Neural cell (in vitro differentiated cells): Measurements from ENCODE around the gene SLC44A1. TPM values are rescaled to one million over a fixed set of nuclear protein-coding genes. Genes with fewer than 3 reads are reported as not detected.

Source experiments
- H2AFZ ChIP-seq: fragments of 200-600, 300-800 bp; sonication (generic), shearing (Covaris generic); 2 replicates; pipeline ENCODE4 v1.6.0; 2014; ENCODE audit warnings: low read depth, mild to moderate bottlenecking, antibody characterized with exemption, low read length, moderate library complexity
- H3F3A ChIP-seq: fragments of 200-600 bp; shearing (Covaris generic); 2 replicates; pipeline ENCODE4 v1.6.1; 2016; ENCODE audit warnings: mild to moderate bottlenecking, moderate library complexity, mixed read lengths, antibody characterized with exemption, low read length; ENCODE audit not compliant: insufficient read depth, poor library complexity, severe bottlenecking
- H3K27ac ChIP-seq: fragments of 200-600, 300-800 bp; sonication (generic), shearing (Covaris generic); 2 replicates; pipeline ENCODE4 v1.5.1; 2014; ENCODE audit warnings: mild to moderate bottlenecking, low read length, moderate library complexity
- H3K27me3 ChIP-seq: fragments of 300-800, 200-600 bp; sonication (generic), shearing (Covaris generic); 2 replicates; pipeline ENCODE4 v1.6.0; 2014; ENCODE audit warnings: mild to moderate bottlenecking, low read depth, low read length, moderate library complexity; ENCODE audit not compliant: insufficient read depth
- H3K36me3 ChIP-seq: fragments of 300-800, 200-600 bp; sonication (generic), shearing (Covaris generic); 2 replicates; pipeline ENCODE4 v1.5.1; 2014; ENCODE audit warnings: mild to moderate bottlenecking, antibody characterized with exemption, low read length, moderate library complexity; ENCODE audit not compliant: insufficient read depth
- H3K4me2 ChIP-seq: fragments of 300-800, 200-600 bp; sonication (generic), shearing (Covaris generic); 2 replicates; pipeline ENCODE4 v1.6.0; 2014; ENCODE audit warnings: mild to moderate bottlenecking, low read length
- H3K4me3 ChIP-seq: fragments of 300-800, 200-600 bp; sonication (generic), shearing (Covaris generic); 2 replicates; pipeline ENCODE4 v1.5.1; 2014; ENCODE audit warnings: mild to moderate bottlenecking, low read length, moderate library complexity
- H3K79me2 ChIP-seq: fragments of 200-600 bp; shearing (Covaris generic); replicated peaks from 2 replicates; pipeline ENCODE4 v1.6.0; 2014; ENCODE audit warnings: mild to moderate bottlenecking, low read length, moderate library complexity; ENCODE audit not compliant: insufficient read depth
- H3K9ac ChIP-seq: fragments of 300-800, 200-600 bp; sonication (generic), shearing (Covaris generic); 2 replicates; pipeline ENCODE4 v1.6.1; 2016; ENCODE audit warnings: mild to moderate bottlenecking, low read length, mixed read lengths
- H3K9me2 ChIP-seq: fragments of 200-600 bp; shearing (Covaris generic); 2 replicates; pipeline ENCODE4 v1.6.1; 2016; ENCODE audit warnings: mild to moderate bottlenecking, low read length, mixed read lengths; ENCODE audit not compliant: insufficient read depth
- H3K9me3 ChIP-seq: fragments of 200-600, 300-800 bp; sonication (generic), shearing (Covaris generic); 2 replicates; pipeline ENCODE4 v1.6.1; 2016; ENCODE audit warnings: mild to moderate bottlenecking, mixed run types, low read length, moderate library complexity, mixed read lengths
- H4K20me1 ChIP-seq: fragments of 200-600 bp; shearing (Covaris generic); 2 replicates; pipeline ENCODE4 v1.6.1; 2016; ENCODE audit warnings: mild to moderate bottlenecking, mixed run types; ENCODE audit not compliant: insufficient read depth
- EP300 ChIP-seq: fragments of 450-650 bp; conservative IDR thresholded peaks from 2 replicates; pipeline ENCODE4 v1.6.1; 2014; ENCODE audit warnings: antibody characterized with exemption, mild to moderate bottlenecking, moderate library complexity; ENCODE audit not compliant: poor library complexity, severe bottlenecking
- EZH2 ChIP-seq: fragments of 200-600, 300-800 bp; shearing (Covaris generic), sonication (generic); IDR thresholded peaks from 2 replicates; pipeline ENCODE4 v1.6.1; 2014; ENCODE audit warnings: antibody characterized with exemption, low read length, borderline replicate concordance, mild to moderate bottlenecking; ENCODE audit not compliant: insufficient read depth, poor library complexity, severe bottlenecking
- MXI1 ChIP-seq: fragments of 450-650 bp; conservative IDR thresholded peaks from 2 replicates; pipeline ENCODE4 v1.6.1; 2014; ENCODE audit warnings: antibody characterized with exemption, mild to moderate bottlenecking; ENCODE audit not compliant: poor library complexity, severe bottlenecking
- POLR2AphosphoS5 ChIP-seq: IDR thresholded peaks from 2 replicates; pipeline ENCODE4 v1.6.1; 2012
- RAD21 ChIP-seq: fragments of 450-650 bp; conservative IDR thresholded peaks from 2 replicates; pipeline ENCODE4 v1.6.1; 2014; ENCODE audit warnings: antibody characterized with exemption, mild to moderate bottlenecking, moderate library complexity
- SMC3 ChIP-seq: fragments of 450-650 bp; conservative IDR thresholded peaks from 2 replicates; pipeline ENCODE4 v1.6.1; 2014; ENCODE audit warnings: antibody characterized with exemption, mild to moderate bottlenecking, moderate library complexity; ENCODE audit not compliant: poor library complexity
- TAF1 ChIP-seq: IDR thresholded peaks from 2 replicates; pipeline ENCODE4 v1.6.1; 2012; ENCODE audit warnings: low read depth
- polyA plus RNA-seq: library from polyadenylated mRNA; depleted of rRNA; stranded (reverse); fragments of >200 nt; gene quantifications from 2 replicates; pipeline ENCODE4 v1.2.3, GENCODE V29; 2014
- TF ChIP-seq, protein P1 (sequence below): fragments of 450-650 bp; IDR thresholded peaks from 2 replicates; pipeline ENCODE4 v1.5.1; 2014; ENCODE audit warnings: antibody characterized with exemption, mild to moderate bottlenecking, moderate library complexity; ENCODE audit not compliant: poor library complexity, severe bottlenecking
- TF ChIP-seq, protein P2 (sequence below): IDR thresholded peaks from 2 replicates; pipeline ENCODE4 v1.6.1; 2012; ENCODE audit warnings: borderline replicate concordance

The SLC44A1 gene
- polyA plus RNA-seq, 1 donor from 2014 or later, result 3.9 TPM

DNA sequence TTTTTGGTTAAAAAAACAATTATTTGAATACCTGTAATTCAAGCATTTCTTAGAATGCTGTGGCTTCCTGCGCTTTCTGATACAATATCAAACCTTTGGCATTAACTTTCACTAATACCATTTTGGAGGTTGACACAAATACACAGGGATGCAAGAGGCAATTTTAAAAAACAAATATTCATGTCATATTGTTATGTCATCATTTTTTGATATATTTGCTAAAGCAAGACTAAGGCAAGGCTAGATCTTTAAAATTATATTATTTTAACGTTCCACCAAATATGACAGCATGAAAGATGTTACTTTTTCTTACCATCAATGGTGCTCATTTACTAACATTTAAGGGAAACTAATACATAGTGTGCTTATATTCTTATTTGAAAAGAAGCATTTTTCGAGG lies 110.0 kb downstream of the SLC44A1 start:
- H3K27me3 ChIP-seq, result no peaks in the 10 kb centered on the region
- H3K9me2 ChIP-seq, result no peaks in the 10 kb centered on the region
- H4K20me1 ChIP-seq, result no peaks in the 10 kb centered on the region
- TF ChIP-seq, protein P1, sequence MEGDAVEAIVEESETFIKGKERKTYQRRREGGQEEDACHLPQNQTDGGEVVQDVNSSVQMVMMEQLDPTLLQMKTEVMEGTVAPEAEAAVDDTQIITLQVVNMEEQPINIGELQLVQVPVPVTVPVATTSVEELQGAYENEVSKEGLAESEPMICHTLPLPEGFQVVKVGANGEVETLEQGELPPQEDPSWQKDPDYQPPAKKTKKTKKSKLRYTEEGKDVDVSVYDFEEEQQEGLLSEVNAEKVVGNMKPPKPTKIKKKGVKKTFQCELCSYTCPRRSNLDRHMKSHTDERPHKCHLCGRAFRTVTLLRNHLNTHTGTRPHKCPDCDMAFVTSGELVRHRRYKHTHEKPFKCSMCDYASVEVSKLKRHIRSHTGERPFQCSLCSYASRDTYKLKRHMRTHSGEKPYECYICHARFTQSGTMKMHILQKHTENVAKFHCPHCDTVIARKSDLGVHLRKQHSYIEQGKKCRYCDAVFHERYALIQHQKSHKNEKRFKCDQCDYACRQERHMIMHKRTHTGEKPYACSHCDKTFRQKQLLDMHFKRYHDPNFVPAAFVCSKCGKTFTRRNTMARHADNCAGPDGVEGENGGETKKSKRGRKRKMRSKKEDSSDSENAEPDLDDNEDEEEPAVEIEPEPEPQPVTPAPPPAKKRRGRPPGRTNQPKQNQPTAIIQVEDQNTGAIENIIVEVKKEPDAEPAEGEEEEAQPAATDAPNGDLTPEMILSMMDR, result no peak
- TF ChIP-seq TAF1, result no peak
- TF ChIP-seq MXI1, result no peak
- TF ChIP-seq SMC3, result no peak
- TF ChIP-seq, protein P2, sequence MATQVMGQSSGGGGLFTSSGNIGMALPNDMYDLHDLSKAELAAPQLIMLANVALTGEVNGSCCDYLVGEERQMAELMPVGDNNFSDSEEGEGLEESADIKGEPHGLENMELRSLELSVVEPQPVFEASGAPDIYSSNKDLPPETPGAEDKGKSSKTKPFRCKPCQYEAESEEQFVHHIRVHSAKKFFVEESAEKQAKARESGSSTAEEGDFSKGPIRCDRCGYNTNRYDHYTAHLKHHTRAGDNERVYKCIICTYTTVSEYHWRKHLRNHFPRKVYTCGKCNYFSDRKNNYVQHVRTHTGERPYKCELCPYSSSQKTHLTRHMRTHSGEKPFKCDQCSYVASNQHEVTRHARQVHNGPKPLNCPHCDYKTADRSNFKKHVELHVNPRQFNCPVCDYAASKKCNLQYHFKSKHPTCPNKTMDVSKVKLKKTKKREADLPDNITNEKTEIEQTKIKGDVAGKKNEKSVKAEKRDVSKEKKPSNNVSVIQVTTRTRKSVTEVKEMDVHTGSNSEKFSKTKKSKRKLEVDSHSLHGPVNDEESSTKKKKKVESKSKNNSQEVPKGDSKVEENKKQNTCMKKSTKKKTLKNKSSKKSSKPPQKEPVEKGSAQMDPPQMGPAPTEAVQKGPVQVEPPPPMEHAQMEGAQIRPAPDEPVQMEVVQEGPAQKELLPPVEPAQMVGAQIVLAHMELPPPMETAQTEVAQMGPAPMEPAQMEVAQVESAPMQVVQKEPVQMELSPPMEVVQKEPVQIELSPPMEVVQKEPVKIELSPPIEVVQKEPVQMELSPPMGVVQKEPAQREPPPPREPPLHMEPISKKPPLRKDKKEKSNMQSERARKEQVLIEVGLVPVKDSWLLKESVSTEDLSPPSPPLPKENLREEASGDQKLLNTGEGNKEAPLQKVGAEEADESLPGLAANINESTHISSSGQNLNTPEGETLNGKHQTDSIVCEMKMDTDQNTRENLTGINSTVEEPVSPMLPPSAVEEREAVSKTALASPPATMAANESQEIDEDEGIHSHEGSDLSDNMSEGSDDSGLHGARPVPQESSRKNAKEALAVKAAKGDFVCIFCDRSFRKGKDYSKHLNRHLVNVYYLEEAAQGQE, result no peak
- no peak for TF ChIP-seq POLR2AphosphoS5
- TF ChIP-seq EP300, result no peak
- TF ChIP-seq EZH2, result no peak
- no peak for TF ChIP-seq RAD21
- H3F3A ChIP-seq, result no peaks in the 10 kb centered on the region
- no peak overlapping the region for H3K4me3 ChIP-seq
- H3K27ac ChIP-seq, result no peak overlapping the region
- H3K9me3 ChIP-seq, result no peaks in the 10 kb centered on the region
- no peaks in the 10 kb centered on the region for H3K79me2 ChIP-seq
- no peak overlapping the region for H3K9ac ChIP-seq
- H2AFZ ChIP-seq, result no peak overlapping the region
- H3K4me2 ChIP-seq, result no peak overlapping the region
- no peaks in the 10 kb centered on the region for H3K36me3 ChIP-seq

DNA sequence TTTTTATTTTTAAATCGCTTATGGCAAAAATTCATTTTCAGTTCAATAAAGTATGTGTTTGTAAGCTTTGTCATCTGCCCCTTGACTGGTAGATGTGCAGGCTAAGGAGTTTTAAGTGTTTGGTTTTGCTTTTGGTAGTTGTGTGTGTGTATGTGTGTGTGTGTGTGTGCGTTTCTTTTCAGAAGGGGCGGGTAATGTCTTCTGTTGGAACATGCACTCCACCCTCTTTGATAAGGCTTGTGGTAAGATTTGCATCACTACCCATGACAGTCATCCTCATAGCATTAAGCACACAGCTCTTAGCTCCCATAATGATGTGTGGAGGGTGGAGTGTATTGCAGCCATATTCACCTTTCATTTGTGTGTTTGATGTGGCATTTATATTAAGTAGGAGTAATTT lies 111.3 kb downstream of the SLC44A1 start:
- Histone ChIP-seq H3K9me2 (no peaks in the 10 kb centered on the region), H3K79me2 (no peaks in the 10 kb centered on the region), H3F3A (no peaks in the 10 kb centered on the region), H3K9ac (no peak overlapping the region), H3K4me2 (no peak overlapping the region), H3K27ac (no peak overlapping the region), H3K27me3 (no peaks in the 10 kb centered on the region), H3K36me3 (no peaks in the 10 kb centered on the region), H3K9me3 (no peaks in the 10 kb centered on the region), H3K4me3 (no peak overlapping the region), H2AFZ (no peak overlapping the region), H4K20me1 (no peaks in the 10 kb centered on the region)
- no peak for TF ChIP-seq MXI1
- TF ChIP-seq EZH2, result no peak
- TF ChIP-seq, protein P1, result no peak
- no peak for TF ChIP-seq POLR2AphosphoS5
- TF ChIP-seq EP300, result no peak
- TF ChIP-seq, protein P2, result no peak
- TF ChIP-seq TAF1, result no peak
- TF ChIP-seq RAD21, result no peak
- TF ChIP-seq SMC3, result no peak
